Coronary artery (tissue), 2 donors: ENCODE results near the gene MGAT4A.
A peak's percentile ranks its signal among the peaks of the same experiment; 100 is the strongest.

Source experiments
- DNase-seq: peaks from one replicate; pipeline ENCODE4 v3.0.0-alpha.2; 2017; ENCODE audit warnings: low spot score
- H3K27ac ChIP-seq, 2 donors: fragments of 200-600 bp; sonication (generic); one replicate each; pipeline ENCODE4 v1.5.1; 2016 to 2019
- H3K4me3 ChIP-seq: fragments of 200-600 bp; sonication (generic); 2 replicates; pipeline ENCODE4 v1.5.1; 2016; ENCODE audit warnings: mild to moderate bottlenecking, moderate library complexity
- CTCF ChIP-seq: fragments of 200-600 bp; sonication (generic); IDR thresholded peaks from one replicate; pipeline ENCODE4 v1.5.1; 2019; ENCODE audit warnings: antibody characterized with exemption

Gene MGAT4A

GRCh38 chr2:98711506-98711905 lies 19.4 kb downstream of the MGAT4A start:
- Histone ChIP-seq H3K27ac (no peak overlapping the region), H3K4me3 (no peak overlapping the region)
- DNase-seq, result no peak
- no peak for TF ChIP-seq CTCF

GRCh38 chr2:98710734-98711133 lies 20.2 kb downstream of the MGAT4A start:
- no peak for TF ChIP-seq CTCF
- H3K4me3 ChIP-seq, result no peak overlapping the region
- DNase-seq, result no peak
- H3K27ac ChIP-seq, result no peak overlapping the region

- Histone ChIP-seq H3K27ac (peak overlapping the region; percentile 17 to 65), H3K4me3 (no peak overlapping the region)
- no peak for TF ChIP-seq CTCF
- no peak for DNase-seq
Observed at GRCh38 chr2:98709535-98709934, 21.4 kb downstream of the MGAT4A start.

DNA sequence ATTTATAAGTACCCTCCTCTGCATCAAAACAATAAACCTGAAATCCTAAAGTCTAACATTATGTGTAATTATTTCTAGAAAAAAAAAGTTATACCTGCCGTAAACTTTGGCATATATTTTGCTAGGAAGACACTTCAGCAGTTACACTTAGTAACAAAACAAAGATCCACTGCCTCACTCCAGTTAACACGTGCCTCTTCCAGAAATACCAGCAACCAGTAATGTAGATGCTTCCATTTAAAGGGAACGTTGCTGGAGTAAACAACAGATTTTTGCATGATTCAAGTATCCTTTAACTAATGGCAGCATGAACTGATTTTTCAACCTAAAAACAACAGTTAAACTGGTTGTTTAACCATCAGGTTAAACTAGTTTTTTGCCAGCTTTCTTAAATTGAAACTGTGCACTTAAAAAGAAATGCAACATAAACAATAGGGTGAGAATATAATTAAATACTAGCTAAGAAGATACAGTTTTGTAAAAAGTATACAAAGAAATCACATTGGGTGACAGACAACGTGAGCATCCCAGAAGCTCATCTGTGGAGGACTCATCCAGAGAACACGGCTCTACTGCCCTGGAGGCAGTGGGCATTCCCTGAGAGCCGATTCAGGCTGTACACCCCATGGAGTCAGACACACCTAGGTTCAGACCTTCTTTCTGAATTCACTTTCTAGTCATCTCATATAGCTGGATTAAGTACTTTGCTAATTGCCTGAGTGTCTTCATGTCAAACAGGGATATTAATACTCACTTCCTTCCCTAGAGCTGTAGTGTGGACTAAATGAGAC lies 22.3 kb downstream of the MGAT4A start:
- Histone ChIP-seq H3K27ac (peak overlapping the region; percentile 17 to 65), H3K4me3 (no peak overlapping the region)
- TF ChIP-seq CTCF, result no peak

GRCh38 chr2:98706591-98706990 lies 24.3 kb downstream of the MGAT4A start:
- TF ChIP-seq CTCF, result no peak
- Histone ChIP-seq H3K27ac (no peak overlapping the region), H3K4me3 (no peak overlapping the region)
- no peak for DNase-seq

More for the DNA sequence above, 22.3 kb downstream of the MGAT4A start:
- no peak for DNase-seq

GRCh38 chr2:98705333-98705617 lies 25.7 kb downstream of the MGAT4A start:
- TF ChIP-seq CTCF, result no peak

More at GRCh38 chr2:98705333-98705617, 25.7 kb downstream of the MGAT4A start:
- DNase-seq, result no peak
- H3K27ac ChIP-seq, result no peak overlapping the region
- H3K4me3 ChIP-seq, result no peak overlapping the region
